Esophagus muscularis mucosa (tissue), 4 donors: ENCODE data around the gene CTNNA2. TPM values are rescaled to one million over a fixed set of nuclear protein-coding genes. Genes with fewer than 3 reads are reported as not detected.

ENCODE experiments used
- DNase-seq: peaks from one replicate; pipeline ENCODE4 v3.0.0-alpha.2; 2017; ENCODE audit errors: extremely low spot score
- H3K27ac ChIP-seq, 4 donors: fragments of 200-600 bp; sonication (generic); replicated peaks in 1 of 4; 1 replicate in 3 of 4; 2 replicates in 1 of 4; pipeline ENCODE4 v1.5.1; 2016 to 2019; ENCODE audit warnings: mild to moderate bottlenecking in 1 of 4
- H3K27me3 ChIP-seq, 4 donors: fragments of 200-600 bp; sonication (generic); one replicate each; pipeline versions ENCODE4 v1.5.1 to v1.6.0; 2016 to 2019
- H3K36me3 ChIP-seq, 4 donors: fragments of 200-600 bp; sonication (generic); one replicate each; pipeline ENCODE4 v1.5.1; 2016 to 2019
- H3K4me1 ChIP-seq, 4 donors: fragments of 200-600 bp; sonication (generic); one replicate each; pipeline ENCODE4 v1.5.1; 2016 to 2019
- H3K4me3 ChIP-seq, 4 donors: fragments of 200-600 bp; sonication (generic); 1 replicate in 2 of 4; 2 replicates in 2 of 4; pipeline ENCODE4 v1.5.1; 2016 to 2019; ENCODE audit warnings: mild to moderate bottlenecking in 4 of 4, moderate library complexity in 1 of 4
- H3K9me3 ChIP-seq, 4 donors: fragments of 200-600 bp; sonication (generic); 1 replicate in 3 of 4; 2 replicates in 1 of 4; pipeline ENCODE4 v1.5.1; 2016 to 2019
- CTCF ChIP-seq, 3 experiments: fragments of 200-600 bp in 2 of 3; fragments of 450-650 bp in 1 of 3; sonication (generic) in 2 of 3; IDR thresholded peaks; one replicate each; pipeline ENCODE4 v1.5.1; 2017 to 2019; ENCODE audit warnings: antibody characterized with exemption in 3 of 3, mild to moderate bottlenecking in 2 of 3, moderate library complexity in 1 of 3
- EP300 ChIP-seq: sonication (generic); formaldehyde crosslinking; IDR thresholded peaks from one replicate; pipeline ENCODE4 v1.6.1; 2017; ENCODE audit warnings: antibody characterized with exemption
- POLR2A ChIP-seq: fragments of 450-650 bp; IDR thresholded peaks from one replicate; pipeline ENCODE4 v1.6.1; 2017; ENCODE audit warnings: antibody characterized with exemption, moderate library complexity, mild to moderate bottlenecking, low read depth
- POLR2AphosphoS5 ChIP-seq, 2 donors: sonication (generic); formaldehyde crosslinking; IDR thresholded peaks; one replicate each; pipeline ENCODE4 v1.6.1; 2017; ENCODE audit warnings: antibody characterized with exemption in 2 of 2
- WGBS: methylation state at CpG from one replicate; pipeline ENCODE4 v1.1.5; 2018; 5-methylcytosine and 5-hydroxymethylcytosine counted together
- intact Hi-C: fragments of 100-400 bp; cut with DNase I; formaldehyde crosslinking; loops from one replicate; pipeline ENCODE4 v1.15.1; 2023
- total RNA-seq, 4 donors: library from RNA; depleted of rRNA; stranded (reverse); fragments of >200 nt; gene quantifications; one replicate each; pipeline versions ENCODE4 v1.1.0 to v1.2.1, GENCODE V29; 2016

The CTNNA2 gene
- total RNA-seq, 4 donors from 2014 or later = 0.42 to 2.5 (median 1.1) TPM

- WGBS = 35% methylated on average over 1 of the region's 1 CpG
These were observed 190.1 kb downstream of the CTNNA2 start for GRCh38 chr2:79702905-79703304.

GRCh38 chr2:79711098-79711497, 198.2 kb downstream of the CTNNA2 start:
- no peak for TF ChIP-seq EP300
- intact Hi-C loops = no loop called here
- DNase-seq = no peak

More at GRCh38 chr2:79702905-79703304, 190.1 kb downstream of the CTNNA2 start:
- TF ChIP-seq POLR2AphosphoS5 (IDR thresholded peaks at IDR 0.05) (no peak), CTCF (IDR thresholded peaks at IDR 0.05) (no peak), EP300 (no peak), POLR2A (no peak)
- Histone ChIP-seq H3K27me3 (no peaks in the 10 kb centered on the region), H3K4me3 (no peak overlapping the region), H3K36me3 (no peaks in the 10 kb centered on the region), H3K27ac (no peak overlapping the region), H3K4me1 (no peaks in the 10 kb centered on the region), H3K9me3 (no peaks in the 10 kb centered on the region)
- no peak for DNase-seq
- intact Hi-C loops = no loop called here

GRCh38 chr2:79713131-79713785, 200.4 kb downstream of the CTNNA2 start:
- TF ChIP-seq EP300 = no peak
- TF ChIP-seq CTCF (IDR thresholded peaks at IDR 0.05) = no peak
- Histone ChIP-seq H3K9me3 (no peaks in the 10 kb centered on the region), H3K4me1 (no peaks in the 10 kb centered on the region), H3K27me3 (no peaks in the 10 kb centered on the region), H3K27ac (no peak overlapping the region), H3K4me3 (no peak overlapping the region), H3K36me3 (no peaks in the 10 kb centered on the region)
- intact Hi-C loops = no loop called here
- 68% methylated on average over 4 of the region's 4 CpGs for WGBS
- DNase-seq = no peak

More at GRCh38 chr2:79711098-79711497, 198.2 kb downstream of the CTNNA2 start:
- H3K27me3 ChIP-seq = no peaks in the 10 kb centered on the region
- no peak overlapping the region for H3K27ac ChIP-seq
- H3K36me3 ChIP-seq = no peaks in the 10 kb centered on the region
- H3K4me1 ChIP-seq = no peaks in the 10 kb centered on the region
- no peak overlapping the region for H3K4me3 ChIP-seq
- H3K9me3 ChIP-seq = no peaks in the 10 kb centered on the region

GRCh38 chr2:79714283-79714682, 201.4 kb downstream of the CTNNA2 start:
- Histone ChIP-seq H3K4me3 (no peak overlapping the region), H3K36me3 (no peaks in the 10 kb centered on the region), H3K27ac (no peak overlapping the region), H3K9me3 (no peaks in the 10 kb centered on the region), H3K4me1 (no peaks in the 10 kb centered on the region), H3K27me3 (no peaks in the 10 kb centered on the region)
- no peak for DNase-seq
- intact Hi-C loops = no loop called here
- 89% methylated on average over 1 of the region's 1 CpG for WGBS
- TF ChIP-seq POLR2A (no peak), POLR2AphosphoS5 (IDR thresholded peaks at IDR 0.05) (no peak), EP300 (no peak)

GRCh38 chr2:79715338-79715737, 202.5 kb downstream of the CTNNA2 start:
- no peak for DNase-seq
- no peak for TF ChIP-seq POLR2A
- TF ChIP-seq CTCF (IDR thresholded peaks at IDR 0.05) = no peak
- no peak for TF ChIP-seq EP300
- TF ChIP-seq POLR2AphosphoS5 (IDR thresholded peaks at IDR 0.05) = no peak
- H3K27ac ChIP-seq = no peak overlapping the region
- no peak overlapping the region for H3K4me3 ChIP-seq
- intact Hi-C loops = no loop called here
- H3K9me3 ChIP-seq = no peaks in the 10 kb centered on the region
- no peaks in the 10 kb centered on the region for H3K36me3 ChIP-seq
- no peaks in the 10 kb centered on the region for H3K27me3 ChIP-seq
- 83% methylated on average over 1 of the region's 1 CpG for WGBS
- no peaks in the 10 kb centered on the region for H3K4me1 ChIP-seq

- WGBS = 58% methylated on average over 4 of the region's 4 CpGs
- DNase-seq = no peak
- intact Hi-C loops = no loop called here
These were observed 203.4 kb downstream of the CTNNA2 start for GRCh38 chr2:79716266-79716665.

More at GRCh38 chr2:79716266-79716665, 203.4 kb downstream of the CTNNA2 start:
- H3K36me3 ChIP-seq = no peaks in the 10 kb centered on the region
- H3K9me3 ChIP-seq = no peaks in the 10 kb centered on the region
- H3K27ac ChIP-seq = no peak overlapping the region
- no peaks in the 10 kb centered on the region for H3K4me1 ChIP-seq
- no peak overlapping the region for H3K4me3 ChIP-seq
- no peak for TF ChIP-seq CTCF (IDR thresholded peaks at IDR 0.05)
- no peak for TF ChIP-seq EP300
- no peak for TF ChIP-seq POLR2AphosphoS5 (IDR thresholded peaks at IDR 0.05)
- no peaks in the 10 kb centered on the region for H3K27me3 ChIP-seq
